GM21723 (cell line): ENCODE data around the gene RNF113B.

Experiments
- ATAC-seq: cut with Tn5 transposase; IDR thresholded peaks from one replicate; pipeline ENCODE4 v1.9.1; 2021; ENCODE audit warnings: mild to moderate bottlenecking, moderate library complexity; ENCODE audit not compliant: unreplicated experiment

Gene RNF113B

GRCh38 chr13:98142380-98143156 lies 34.5 kb downstream of the RNF113B start, which contains the start of gene FARP1:
TSS of gene FARP1 (plus strand) at chr13:98143094. CDS start at chr13:98213243, 70,149 bp downstream.
- peak; percentile 80 for ATAC-seq

GRCh38 chr13:98141509-98142379 lies 35.3 kb downstream of the RNF113B start:
- ATAC-seq: peak; percentile 10

- no peak for ATAC-seq
These were observed 36.0 kb downstream of the RNF113B start for GRCh38 chr13:98141091-98141490.

- no peak for ATAC-seq
These were observed 42.2 kb downstream of the RNF113B start for GRCh38 chr13:98134901-98135300.

- ATAC-seq: peak; percentile 88
These were observed 43.1 kb downstream of the RNF113B start for GRCh38 chr13:98133946-98134345.

GRCh38 chr13:98129059-98129746 lies 47.9 kb downstream of the RNF113B start:
- ATAC-seq: no peak
